CD4-positive, alpha-beta memory T cell (primary cell): Measurements from ENCODE around the gene TBC1D26. TPM values are rescaled to one million over a fixed set of nuclear protein-coding genes. Genes with fewer than 3 reads are reported as not detected.
"Not testable (repeated sequence)": the region's sequence is repeated elsewhere in the genome, so short reads cannot be mapped to it uniquely, and the experiment has no call there.

ENCODE experiments used
- CTCF ChIA-PET: fragments of 350-600 bp; sonication (Branson Sonifier 250); formaldehyde crosslinking; loops from one replicate; lab custom pipeline; 2021; ENCODE audit warnings: inconsistent platforms; ENCODE audit not compliant: partially characterized antibody; lab: Charles Lee
- POLR2A ChIA-PET: fragments of 350-600 bp; sonication (Branson Sonifier 250); formaldehyde crosslinking; loops from one replicate; lab custom pipeline; 2021; ENCODE audit not compliant: partially characterized antibody; lab: Charles Lee
- DNase-seq, 5 donors: peaks; one replicate each; pipeline versions ENCODE4 v3.0.0 to v3.0.0-alpha.2; 2020 to 2022; ENCODE audit warnings: mixed read lengths in 1 of 5
- H3K27ac ChIP-seq: one replicate; pipeline ENCODE4 v1.7.0; 2013; ENCODE audit warnings: low read depth, low read length
- H3K27me3 ChIP-seq: 2 replicates; pipeline ENCODE4 v1.7.0; 2013; ENCODE audit warnings: mild to moderate bottlenecking, low read length, moderate library complexity; ENCODE audit not compliant: insufficient read depth
- H3K36me3 ChIP-seq: 2 replicates; pipeline ENCODE4 v1.7.0; 2013; ENCODE audit warnings: mild to moderate bottlenecking, low read length, moderate library complexity; ENCODE audit not compliant: insufficient read depth
- H3K4me1 ChIP-seq: 2 replicates; pipeline ENCODE4 v1.7.0; 2013; ENCODE audit warnings: mild to moderate bottlenecking, low read length, moderate library complexity; ENCODE audit not compliant: insufficient read depth
- H3K4me3 ChIP-seq, 2 donors: one replicate each; pipeline ENCODE4 v1.7.0; 2013; ENCODE audit warnings: low read length in 2 of 2, mild to moderate bottlenecking in 1 of 2
- H3K9me3 ChIP-seq, 2 donors: one replicate each; pipeline ENCODE4 v1.7.0; 2013; ENCODE audit warnings: low read length in 2 of 2, control low read depth in 1 of 2; ENCODE audit not compliant: control insufficient read depth in 1 of 2
- H3K27ac Mint-ChIP-seq, 7 donors: one replicate each; pipeline ENCODE4 v1.8.0; 2020 to 2021; ENCODE audit warnings: mixed read lengths in 7 of 7, mild to moderate bottlenecking in 6 of 7, inconsistent platforms in 3 of 7, moderate library complexity in 3 of 7
- H3K27me3 Mint-ChIP-seq, 2 donors: one replicate each; pipeline ENCODE4 v1.8.0; 2020 to 2021; ENCODE audit warnings: mixed read lengths in 2 of 2
- H3K36me3 Mint-ChIP-seq, 2 donors: one replicate each; pipeline ENCODE4 v1.8.0; 2020 to 2021; ENCODE audit warnings: mixed read lengths in 2 of 2, inconsistent platforms in 1 of 2, mild to moderate bottlenecking in 1 of 2
- H3K4me1 Mint-ChIP-seq, 4 donors: one replicate each; pipeline ENCODE4 v1.8.0; 2020 to 2021; ENCODE audit warnings: mixed read lengths in 4 of 4, mild to moderate bottlenecking in 1 of 4
- H3K4me3 Mint-ChIP-seq, 8 donors: one replicate each; pipeline ENCODE4 v1.8.0; 2020 to 2021; ENCODE audit warnings: mixed read lengths in 8 of 8, mild to moderate bottlenecking in 7 of 8, moderate library complexity in 6 of 8, inconsistent platforms in 3 of 8
- H3K9me3 Mint-ChIP-seq, 8 donors: one replicate each; pipeline ENCODE4 v1.8.0; 2020 to 2021; ENCODE audit warnings: mixed read lengths in 8 of 8, mild to moderate bottlenecking in 5 of 8, inconsistent platforms in 3 of 8, moderate library complexity in 1 of 8
- intact Hi-C: fragments of 100-400 bp; cut with micrococcal nuclease; formaldehyde crosslinking; loops from one replicate; pipeline ENCODE4 v1.15.1; 2023
- polyA plus RNA-seq, 2 donors: library from polyadenylated mRNA; unstranded; fragments of 300-500 nt; fragmentation: Illumina TruSeq; gene quantifications; one replicate each; pipeline ENCODE4 v1.2.3, GENCODE V29; 2021
- total RNA-seq, 2 experiments: library from RNA; stranded (reverse); gene quantifications; one replicate each; pipeline ENCODE4 v1.2.3, GENCODE V29; 2021

TBC1D26 gene
- total and polyA plus RNA-seq, 4 experiments from 2014 or later, result 0.19 to 0.49 TPM; not detected in 2

DNA sequence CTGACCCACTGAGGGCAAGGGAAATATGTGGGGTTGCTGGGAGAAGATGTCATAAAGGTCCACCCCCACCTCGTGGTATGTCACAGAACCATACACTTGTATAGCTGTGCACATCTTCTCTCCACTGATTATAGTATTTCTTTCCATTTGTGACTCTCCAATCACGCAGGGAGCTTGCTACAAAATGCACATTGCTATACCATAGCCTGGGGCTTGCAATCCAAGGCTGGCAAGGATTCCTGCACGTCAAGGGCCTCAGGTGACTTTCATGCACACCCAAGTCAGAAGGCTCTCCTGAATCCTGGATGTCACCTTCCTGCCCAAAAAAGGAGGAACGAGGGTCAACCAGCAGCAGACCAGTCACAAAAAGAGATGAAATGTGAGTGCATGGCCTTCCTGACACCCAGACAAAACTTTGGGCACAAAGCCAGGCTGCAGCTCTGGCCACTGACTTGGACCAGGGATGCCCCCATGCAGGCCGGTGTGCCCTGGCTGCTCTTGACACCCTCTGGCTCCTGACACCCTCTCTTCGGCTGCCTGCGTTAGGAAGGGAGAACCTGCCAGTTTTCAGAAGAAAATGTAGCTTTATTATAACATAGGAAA, 12.1 kb downstream of the TBC1D26 start:
- Histone ChIP-seq H3K4me1 (no peaks in the 10 kb centered on the region), H3K9me3 (no peaks in the 10 kb centered on the region), H3K27me3 (no peaks in the 10 kb centered on the region), H3K27ac (no peak overlapping the region), H3K36me3 (no peaks in the 10 kb centered on the region), H3K4me3 (no peak overlapping the region)
- ChIA-PET POLR2A (no interaction called here), CTCF (no interaction called here)
- H3K9me3 Mint-ChIP-seq, result peaks cover 0 to 2% (median 0%) of the 10 kb centered on the region in 8 donors
- peak overlapping the region in 1 of 7 donors; percentile 31 for H3K27ac Mint-ChIP-seq
- peaks cover 3 to 9% of the 10 kb centered on the region in 2 donors for H3K27me3 Mint-ChIP-seq
- no peaks in the 10 kb centered on the region for H3K36me3 Mint-ChIP-seq
- H3K4me3 Mint-ChIP-seq, result no peak overlapping the region
- H3K4me1 Mint-ChIP-seq, result no peaks in the 10 kb centered on the region
- intact Hi-C loops, result no loop called here
- DNase-seq, result no peak

GRCh38 chr17:15744885-15745284, 12.8 kb downstream of the TBC1D26 start:
- Histone ChIP-seq H3K27ac (no peak overlapping the region), H3K9me3 (no peaks in the 10 kb centered on the region), H3K27me3 (no peaks in the 10 kb centered on the region), H3K4me1 (no peaks in the 10 kb centered on the region), H3K36me3 (no peaks in the 10 kb centered on the region), H3K4me3 (no peak overlapping the region)
- intact Hi-C loops, result no loop called here
- POLR2A ChIA-PET, result no interaction called here
- Mint-ChIP-seq H3K36me3 (no peaks in the 10 kb centered on the region), H3K27me3 (peaks cover 0 to 7% of the 10 kb centered on the region in 2 donors), H3K9me3 (peaks cover 0 to 2% (median 0%) of the 10 kb centered on the region in 8 donors), H3K4me1 (no peaks in the 10 kb centered on the region), H3K27ac (no peak overlapping the region), H3K4me3 (no peak overlapping the region)
- CTCF ChIA-PET, result no interaction called here
- no peak for DNase-seq

- DNase-seq, H3K27me3 Mint-ChIP-seq, H3K36me3 ChIP-seq, H3K4me3 Mint-ChIP-seq, intact Hi-C loops, H3K27ac Mint-ChIP-seq, H3K27me3 ChIP-seq, H3K4me1 ChIP-seq, H3K4me3 ChIP-seq, H3K36me3 Mint-ChIP-seq, CTCF ChIA-PET, H3K27ac ChIP-seq, POLR2A ChIA-PET, H3K9me3 Mint-ChIP-seq, H3K4me1 Mint-ChIP-seq, H3K9me3 ChIP-seq: not testable (repeated sequence)
These were observed 17.3 kb downstream of the TBC1D26 start for GRCh38 chr17:15749403-15749802.

DNA sequence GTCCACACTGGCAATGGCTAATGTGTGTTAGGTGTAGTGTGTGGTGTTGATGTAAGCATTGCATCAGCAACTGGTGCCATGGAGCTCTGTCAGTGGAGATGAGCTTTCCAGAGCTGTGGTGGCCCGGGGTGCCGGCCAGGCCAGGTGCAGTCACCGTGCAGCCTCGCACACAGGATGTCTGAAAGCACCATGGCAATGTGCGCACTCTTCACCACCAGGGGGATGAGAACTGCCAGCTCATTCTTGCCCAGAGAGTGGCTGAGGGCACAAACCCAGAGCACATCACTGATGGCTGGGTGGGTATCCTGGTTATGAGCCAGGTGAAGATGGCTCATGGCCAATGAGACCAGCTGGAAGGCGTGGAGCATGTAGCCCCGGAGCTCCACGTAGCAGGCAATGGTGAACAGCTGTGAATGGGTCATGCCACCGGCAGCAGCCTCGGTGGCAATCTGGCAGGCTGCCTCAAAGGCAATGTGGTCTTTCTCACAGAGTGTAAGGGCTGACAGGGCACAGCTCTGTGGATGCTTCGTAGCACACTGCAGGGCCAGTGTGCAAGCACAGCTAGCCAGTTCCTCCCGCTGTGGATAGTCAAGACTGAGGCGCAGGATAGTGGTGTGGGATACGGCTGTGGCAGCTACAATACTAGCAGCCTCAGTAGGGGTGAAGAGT, 36.9 kb downstream of the TBC1D26 start:
- H3K27ac Mint-ChIP-seq, intact Hi-C loops, H3K4me1 Mint-ChIP-seq, H3K9me3 Mint-ChIP-seq, H3K27ac ChIP-seq, H3K27me3 ChIP-seq, H3K27me3 Mint-ChIP-seq, DNase-seq, CTCF ChIA-PET, H3K4me3 Mint-ChIP-seq, POLR2A ChIA-PET, H3K36me3 Mint-ChIP-seq, H3K4me1 ChIP-seq, H3K36me3 ChIP-seq, H3K9me3 ChIP-seq, H3K4me3 ChIP-seq: not testable (repeated sequence)

DNA sequence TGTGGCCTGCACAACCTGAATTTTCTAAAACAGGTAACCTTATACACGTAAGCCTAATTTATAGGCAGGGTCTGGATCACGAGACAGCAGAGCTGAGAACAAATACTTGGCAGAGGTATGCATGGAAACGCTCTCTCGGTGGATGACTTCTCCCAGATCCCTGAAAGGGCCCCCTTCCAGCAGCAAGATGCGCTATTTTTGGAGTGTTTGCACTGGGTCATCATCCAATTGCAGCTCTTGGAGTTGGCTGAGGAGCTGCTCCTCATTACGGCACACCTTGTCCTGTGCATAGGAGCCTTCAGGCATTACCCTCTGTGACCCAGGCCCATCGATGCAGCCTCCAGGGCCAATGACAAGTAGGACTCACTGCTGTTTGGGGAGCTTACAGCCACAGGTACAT, 38.6 kb downstream of the TBC1D26 start:
- intact Hi-C loops, H3K36me3 ChIP-seq, H3K36me3 Mint-ChIP-seq, H3K4me1 ChIP-seq, H3K27me3 Mint-ChIP-seq, H3K4me1 Mint-ChIP-seq, H3K9me3 ChIP-seq, H3K4me3 ChIP-seq, H3K27ac Mint-ChIP-seq, H3K27ac ChIP-seq, CTCF ChIA-PET, H3K27me3 ChIP-seq, DNase-seq, H3K4me3 Mint-ChIP-seq, POLR2A ChIA-PET: not testable (repeated sequence)
- H3K9me3 Mint-ChIP-seq, result peaks cover 0 to 15% (median 7%) of the 10 kb centered on the region in 8 donors

- Histone ChIP-seq H3K36me3 (no peaks in the 10 kb centered on the region), H3K27ac (no peak overlapping the region), H3K27me3 (no peaks in the 10 kb centered on the region), H3K9me3 (no peaks in the 10 kb centered on the region), H3K4me3 (no peak overlapping the region), H3K4me1 (no peaks in the 10 kb centered on the region)
- CTCF ChIA-PET, result no interaction called here
- Mint-ChIP-seq H3K4me1 (no peaks in the 10 kb centered on the region), H3K36me3 (peaks cover 0 to 6% of the 10 kb centered on the region in 2 donors), H3K27ac (no peak overlapping the region), H3K9me3 (peaks cover 0 to 47% (median 28%) of the 10 kb centered on the region in 8 donors), H3K27me3 (peaks cover 16 to 26% of the 10 kb centered on the region in 2 donors), H3K4me3 (no peak overlapping the region)
- POLR2A ChIA-PET, result no interaction called here
- no peak for DNase-seq
- intact Hi-C loops, result no loop called here
These were observed 44.8 kb downstream of the TBC1D26 start for GRCh38 chr17:15776871-15777270.

DNA sequence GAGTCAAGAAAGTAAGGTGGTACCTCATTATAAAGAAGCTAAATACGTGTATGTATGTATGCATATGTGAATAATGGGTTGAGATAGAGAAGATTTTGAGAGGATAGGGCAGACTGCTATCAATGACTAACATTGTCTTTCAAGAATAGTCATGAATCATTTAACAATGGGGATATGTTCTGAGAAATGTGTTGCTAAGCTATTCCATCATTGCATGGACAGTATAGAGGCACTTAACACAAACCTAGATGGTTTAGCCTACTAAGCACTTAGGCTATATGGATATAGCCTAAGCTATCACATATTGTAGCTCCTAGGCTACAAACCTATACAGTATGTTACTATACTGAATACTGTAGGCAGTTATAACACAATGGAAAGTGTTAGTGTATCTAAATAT, 45.2 kb downstream of the TBC1D26 start:
- H3K9me3 Mint-ChIP-seq, result peaks cover 0 to 47% (median 28%) of the 10 kb centered on the region in 8 donors

More for the DNA sequence above, 45.2 kb downstream of the TBC1D26 start:
- Mint-ChIP-seq H3K36me3 (peaks cover 0 to 6% of the 10 kb centered on the region in 2 donors), H3K27me3 (peaks cover 17 to 30% of the 10 kb centered on the region in 2 donors), H3K4me1 (no peaks in the 10 kb centered on the region), H3K27ac (no peak overlapping the region), H3K4me3 (no peak overlapping the region)
- Histone ChIP-seq H3K27me3 (peaks cover 3% of the 10 kb centered on the region), H3K36me3 (no peaks in the 10 kb centered on the region), H3K27ac (no peak overlapping the region), H3K4me1 (no peaks in the 10 kb centered on the region), H3K4me3 (no peak overlapping the region), H3K9me3 (no peaks in the 10 kb centered on the region)
- ChIA-PET POLR2A (no interaction called here), CTCF (no interaction called here)
- no peak for DNase-seq
- intact Hi-C loops, result no loop called here
